HepG2 (cell line): ENCODE results near the gene ALPK3. TPM values are rescaled to one million over a fixed set of nuclear protein-coding genes. Genes with fewer than 3 reads are reported as not detected.

Experiments used
- EP300 ChIP-seq, 3 experiments: sonication (generic) in 1 of 3; formaldehyde crosslinking in 1 of 3; IDR thresholded peaks; 2 replicates each; pipeline versions ENCODE4 v1.5.1 to v1.6.1; 2011 to 2020; ENCODE audit warnings: low read depth in 2 of 3, low read length in 2 of 3, borderline replicate concordance in 1 of 3, improper control_type of control experiment in 1 of 3, mild to moderate bottlenecking in 1 of 3, missing genetic modification reagents in 1 of 3, moderate library complexity in 1 of 3
- EZH2 ChIP-seq: conservative IDR thresholded peaks from 2 replicates; pipeline ENCODE4 v1.6.1; 2012; ENCODE audit warnings: mild to moderate bottlenecking, low read depth, low read length, moderate library complexity
- MBD4 ChIP-seq: IDR thresholded peaks from 2 replicates; pipeline ENCODE4 v1.6.1; 2012; ENCODE audit warnings: low read length, inconsistent platforms, borderline replicate concordance
- MBNL3 ChIP-seq: fragments of 250-450 bp; sonication (Bioruptor Pico); conservative IDR thresholded peaks from 2 replicates; pipeline ENCODE4 v1.8.0; 2022; ENCODE audit warnings: mild to moderate bottlenecking, inconsistent platforms
- PAF1 ChIP-seq: IDR thresholded peaks from 2 replicates; pipeline ENCODE4 v1.6.1; 2016; ENCODE audit warnings: missing genetic modification reagents, missing compliant biosample characterization
- SP5 ChIP-seq: IDR thresholded peaks from 2 replicates; pipeline ENCODE4 v1.6.1; 2016; ENCODE audit warnings: low read depth, borderline replicate concordance
- TBX3 ChIP-seq: fragments of 450-650 bp; IDR thresholded peaks from 2 replicates; pipeline ENCODE4 v1.6.1; 2017; ENCODE audit warnings: antibody characterized with exemption, mild to moderate bottlenecking, inconsistent platforms, borderline replicate concordance
- TMF1 ChIP-seq: sonication (generic); formaldehyde crosslinking; IDR thresholded peaks from 2 replicates; pipeline ENCODE4 v1.8.1; 2022; ENCODE audit warnings: low read depth, missing genetic modification reagents
- ZBTB8A ChIP-seq: sonication (generic); formaldehyde crosslinking; IDR thresholded peaks from 2 replicates; pipeline ENCODE4 v1.4.0; 2020; ENCODE audit warnings: mild to moderate bottlenecking, low read depth, missing genetic modification reagents, borderline replicate concordance
- ZFP36 ChIP-seq: fragments of 150-350 bp; IDR thresholded peaks from 2 replicates; pipeline ENCODE4 v1.6.1; 2018; ENCODE audit warnings: borderline replicate concordance, low read length, low read depth; ENCODE audit not compliant: partially characterized antibody
- ZFP37 ChIP-seq: sonication (generic); formaldehyde crosslinking; IDR thresholded peaks from 2 replicates; pipeline ENCODE4 v1.4.0; 2020; ENCODE audit warnings: missing genetic modification reagents, borderline replicate concordance
- ZKSCAN5 ChIP-seq: sonication (generic); formaldehyde crosslinking; IDR thresholded peaks from 2 replicates; pipeline ENCODE4 v1.5.1; 2020; ENCODE audit warnings: mild to moderate bottlenecking, missing genetic modification reagents
- ZNF337 ChIP-seq: sonication (generic); formaldehyde crosslinking; IDR thresholded peaks from 2 replicates; pipeline ENCODE4 v1.5.1; 2020; ENCODE audit warnings: missing genetic modification reagents, low read depth, mild to moderate bottlenecking, borderline replicate concordance
- polyA plus RNA-seq, 8 experiments: library from polyadenylated mRNA; depleted of rRNA in 3 of 8; stranded (reverse) in 7 of 8; unstranded in 1 of 8; fragments of >200 nt; fragmentation: Illumina TruSeq in 4 of 8; extraction: Trizol in 4 of 8; gene quantifications; 2 replicates each; pipeline versions ENCODE4 v1.2.1 to v1.2.3, GENCODE V29; 2011 to 2016; ENCODE audit warnings: low read depth in 4 of 8, missing spikeins in 1 of 8, mixed read lengths in 1 of 8; ENCODE audit not compliant: insufficient read depth in 1 of 8
- total RNA-seq, 5 experiments: library from RNA; depleted of rRNA; stranded (reverse); fragments of >200 nt; fragmentation: Illumina TruSeq; extraction: Trizol; gene quantifications; 2 replicates each; pipeline ENCODE4 v1.2.3, GENCODE V29; 2016; ENCODE audit warnings: low read depth in 1 of 5
- TF ChIP-seq, protein P1 (sequence below): sonication (generic); formaldehyde crosslinking; IDR thresholded peaks from 2 replicates; pipeline ENCODE4 v1.5.1; 2020; ENCODE audit warnings: mild to moderate bottlenecking, moderate library complexity, missing genetic modification reagents
- TF ChIP-seq, protein P2 (sequence below): sonication (generic); formaldehyde crosslinking; IDR thresholded peaks from 2 replicates; pipeline ENCODE4 v1.4.0; 2020; ENCODE audit warnings: missing genetic modification reagents
- TF ChIP-seq, protein P3 (sequence below): sonication (generic); formaldehyde crosslinking; IDR thresholded peaks from 2 replicates; pipeline ENCODE4 v1.4.0; 2020; ENCODE audit warnings: missing genetic modification reagents
- TF ChIP-seq, protein P4 (sequence below): sonication (generic); formaldehyde crosslinking; IDR thresholded peaks from 2 replicates; pipeline ENCODE4 v1.8.1; 2023; ENCODE audit warnings: missing genetic modification reagents, mild to moderate bottlenecking, borderline replicate concordance

Gene ALPK3
- total and polyA plus RNA-seq, 2 of the 13 experiments (the other 11 are each of a cell fraction or from before 2014, with no cell fraction given), result 0.04 to 0.42 TPM

DNA sequence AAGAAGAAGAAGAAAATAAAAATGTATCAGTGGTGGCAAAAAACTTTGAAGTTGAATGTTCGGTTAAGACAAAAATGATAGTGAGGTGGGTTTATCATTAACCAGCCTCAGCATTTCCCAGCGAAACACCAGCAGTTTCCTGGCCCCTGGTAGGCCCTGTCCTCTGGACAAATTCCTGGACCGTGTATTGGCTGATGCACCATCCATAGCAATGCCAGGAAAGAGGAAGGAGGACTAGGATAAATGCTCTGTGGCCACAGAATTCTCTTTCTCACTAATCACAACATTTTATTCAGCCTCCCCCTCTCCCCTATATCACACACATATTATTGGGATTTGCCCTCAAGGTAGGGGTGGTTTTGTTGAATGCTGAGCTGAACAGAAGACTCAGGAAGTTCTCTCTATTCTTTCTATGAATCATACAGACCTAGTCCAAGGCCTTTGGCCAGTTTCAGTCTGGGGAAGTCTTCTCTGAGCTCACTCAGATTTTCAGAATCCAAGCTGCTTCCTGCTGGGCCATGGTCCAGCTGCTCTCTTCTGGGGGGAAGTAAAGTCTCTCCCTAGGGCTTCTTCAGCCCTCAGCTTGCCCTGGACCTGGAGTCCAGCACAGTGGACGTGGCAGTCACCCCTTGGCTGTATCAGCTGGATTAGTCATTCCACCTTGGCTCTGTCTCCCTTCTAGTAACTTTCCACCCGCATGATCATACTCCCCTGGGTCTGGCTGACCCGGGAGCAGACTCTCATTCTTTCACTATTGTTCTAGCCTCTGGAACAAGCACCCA is 94.9 kb downstream of the ALPK3 start (continued):
- no peak for TF ChIP-seq TMF1 (CRISPR knock-in tag)
- TF ChIP-seq SP5 (CRISPR knock-in tag), result no peak
- no peak for TF ChIP-seq ZFP36
- TF ChIP-seq EZH2, result no peak
- TF ChIP-seq ZKSCAN5 (CRISPR knock-in tag), result no peak
- TF ChIP-seq EP300 (IDR thresholded peaks at IDR 0.05; ENCODE audit: low read depth in 2 of 2, low read length in 2 of 2), result peak in 1 of 2 experiments; percentile 77; a peak in 1 of 4 replicates
- no peak for TF ChIP-seq EP300 (CRISPR knock-in tag; IDR thresholded peaks at IDR 0.05; ENCODE audit: borderline replicate concordance)
- TF ChIP-seq ZNF337 (CRISPR knock-in tag), result no peak
- TF ChIP-seq ZBTB8A (CRISPR knock-in tag), result no peak
- TF ChIP-seq MBD4, result no peak
- no peak for TF ChIP-seq MBNL3 (CRISPR knock-in tag)
- no peak for TF ChIP-seq ZFP37 (CRISPR knock-in tag)
- TF ChIP-seq, protein P1, sequence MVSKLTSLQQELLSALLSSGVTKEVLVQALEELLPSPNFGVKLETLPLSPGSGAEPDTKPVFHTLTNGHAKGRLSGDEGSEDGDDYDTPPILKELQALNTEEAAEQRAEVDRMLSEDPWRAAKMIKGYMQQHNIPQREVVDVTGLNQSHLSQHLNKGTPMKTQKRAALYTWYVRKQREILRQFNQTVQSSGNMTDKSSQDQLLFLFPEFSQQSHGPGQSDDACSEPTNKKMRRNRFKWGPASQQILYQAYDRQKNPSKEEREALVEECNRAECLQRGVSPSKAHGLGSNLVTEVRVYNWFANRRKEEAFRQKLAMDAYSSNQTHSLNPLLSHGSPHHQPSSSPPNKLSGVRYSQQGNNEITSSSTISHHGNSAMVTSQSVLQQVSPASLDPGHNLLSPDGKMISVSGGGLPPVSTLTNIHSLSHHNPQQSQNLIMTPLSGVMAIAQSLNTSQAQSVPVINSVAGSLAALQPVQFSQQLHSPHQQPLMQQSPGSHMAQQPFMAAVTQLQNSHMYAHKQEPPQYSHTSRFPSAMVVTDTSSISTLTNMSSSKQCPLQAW (CRISPR knock-in tag), result peak; percentile 93
- TF ChIP-seq, protein P2, sequence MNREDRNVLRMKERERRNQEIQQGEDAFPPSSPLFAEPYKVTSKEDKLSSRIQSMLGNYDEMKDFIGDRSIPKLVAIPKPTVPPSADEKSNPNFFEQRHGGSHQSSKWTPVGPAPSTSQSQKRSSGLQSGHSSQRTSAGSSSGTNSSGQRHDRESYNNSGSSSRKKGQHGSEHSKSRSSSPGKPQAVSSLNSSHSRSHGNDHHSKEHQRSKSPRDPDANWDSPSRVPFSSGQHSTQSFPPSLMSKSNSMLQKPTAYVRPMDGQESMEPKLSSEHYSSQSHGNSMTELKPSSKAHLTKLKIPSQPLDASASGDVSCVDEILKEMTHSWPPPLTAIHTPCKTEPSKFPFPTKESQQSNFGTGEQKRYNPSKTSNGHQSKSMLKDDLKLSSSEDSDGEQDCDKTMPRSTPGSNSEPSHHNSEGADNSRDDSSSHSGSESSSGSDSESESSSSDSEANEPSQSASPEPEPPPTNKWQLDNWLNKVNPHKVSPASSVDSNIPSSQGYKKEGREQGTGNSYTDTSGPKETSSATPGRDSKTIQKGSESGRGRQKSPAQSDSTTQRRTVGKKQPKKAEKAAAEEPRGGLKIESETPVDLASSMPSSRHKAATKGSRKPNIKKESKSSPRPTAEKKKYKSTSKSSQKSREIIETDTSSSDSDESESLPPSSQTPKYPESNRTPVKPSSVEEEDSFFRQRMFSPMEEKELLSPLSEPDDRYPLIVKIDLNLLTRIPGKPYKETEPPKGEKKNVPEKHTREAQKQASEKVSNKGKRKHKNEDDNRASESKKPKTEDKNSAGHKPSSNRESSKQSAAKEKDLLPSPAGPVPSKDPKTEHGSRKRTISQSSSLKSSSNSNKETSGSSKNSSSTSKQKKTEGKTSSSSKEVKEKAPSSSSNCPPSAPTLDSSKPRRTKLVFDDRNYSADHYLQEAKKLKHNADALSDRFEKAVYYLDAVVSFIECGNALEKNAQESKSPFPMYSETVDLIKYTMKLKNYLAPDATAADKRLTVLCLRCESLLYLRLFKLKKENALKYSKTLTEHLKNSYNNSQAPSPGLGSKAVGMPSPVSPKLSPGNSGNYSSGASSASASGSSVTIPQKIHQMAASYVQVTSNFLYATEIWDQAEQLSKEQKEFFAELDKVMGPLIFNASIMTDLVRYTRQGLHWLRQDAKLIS (CRISPR knock-in tag), result no peak
- TF ChIP-seq, protein P3, sequence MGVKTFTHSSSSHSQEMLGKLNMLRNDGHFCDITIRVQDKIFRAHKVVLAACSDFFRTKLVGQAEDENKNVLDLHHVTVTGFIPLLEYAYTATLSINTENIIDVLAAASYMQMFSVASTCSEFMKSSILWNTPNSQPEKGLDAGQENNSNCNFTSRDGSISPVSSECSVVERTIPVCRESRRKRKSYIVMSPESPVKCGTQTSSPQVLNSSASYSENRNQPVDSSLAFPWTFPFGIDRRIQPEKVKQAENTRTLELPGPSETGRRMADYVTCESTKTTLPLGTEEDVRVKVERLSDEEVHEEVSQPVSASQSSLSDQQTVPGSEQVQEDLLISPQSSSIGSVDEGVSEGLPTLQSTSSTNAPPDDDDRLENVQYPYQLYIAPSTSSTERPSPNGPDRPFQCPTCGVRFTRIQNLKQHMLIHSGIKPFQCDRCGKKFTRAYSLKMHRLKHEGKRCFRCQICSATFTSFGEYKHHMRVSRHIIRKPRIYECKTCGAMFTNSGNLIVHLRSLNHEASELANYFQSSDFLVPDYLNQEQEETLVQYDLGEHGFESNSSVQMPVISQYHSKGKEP (CRISPR knock-in tag), result no peak
- no peak for TF ChIP-seq PAF1 (CRISPR knock-in tag)
- TF ChIP-seq TBX3, result no peak
- TF ChIP-seq, protein P4, sequence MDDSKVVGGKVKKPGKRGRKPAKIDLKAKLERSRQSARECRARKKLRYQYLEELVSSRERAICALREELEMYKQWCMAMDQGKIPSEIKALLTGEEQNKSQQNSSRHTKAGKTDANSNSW (CRISPR knock-in tag), result no peak
